ENCODE measurements around the gene ACTL10. TPM values are rescaled to one million over a fixed set of nuclear protein-coding genes. Genes with fewer than 3 reads are reported as not detected.

ACTL10 gene
- total RNA-seq, 4 donors from 2014 or later, result 2.1 to 10.2 (median 3.7) TPM

GRCh38 chr20:33656010-33656782 lies 10.5 kb upstream of the ACTL10 start:
- no peak for TF ChIP-seq POLR2A (IDR thresholded peaks at IDR 0.05)
- 91 to 99% methylated on average over 10 of the region's 10 CpGs for WGBS, 2 donors
- H3K4me3 ChIP-seq (ENCODE audit: low read depth, poor library complexity, severe bottlenecking), result no peak overlapping the region
- intact Hi-C loops (cut with DNase I; ENCODE audit: low total_unique reads), result no loop called here
- DNase-seq (ENCODE audit: low spot score in 2 of 2), result peak in 1 of 2 donors; percentile 84

GRCh38 chr20:33656783-33657703 lies 9.7 kb upstream of the ACTL10 start:
- no peak overlapping the region for H3K4me3 ChIP-seq (ENCODE audit: low read depth, poor library complexity, severe bottlenecking)
- WGBS, 2 donors, result 92 to 94% methylated on average over 15 to 16 of the region's 17 CpGs
- no peak for DNase-seq (ENCODE audit: low spot score in 2 of 2)
- TF ChIP-seq POLR2A (IDR thresholded peaks at IDR 0.05) (no peak), CTCF (IDR thresholded peaks at IDR 0.05) (no peak)
- intact Hi-C loops (cut with DNase I; ENCODE audit: low total_unique reads), result no loop called here

- 92 to 94% methylated on average over 11 to 12 of the region's 12 CpGs for WGBS, 2 donors
- DNase-seq (ENCODE audit: low spot score in 2 of 2), result peak in 1 of 2 donors; percentile 84
- TF ChIP-seq CTCF (IDR thresholded peaks at IDR 0.05) (no peak), POLR2A (IDR thresholded peaks at IDR 0.05) (no peak)
- no peak overlapping the region for H3K4me3 ChIP-seq (ENCODE audit: low read depth, poor library complexity, severe bottlenecking)
- intact Hi-C loops (cut with DNase I; ENCODE audit: low total_unique reads), result no loop called here
Measured at GRCh38 chr20:33657704-33658095, 9.0 kb upstream of the ACTL10 start.

- no peak for TF ChIP-seq CTCF (IDR thresholded peaks at IDR 0.05)
- TF ChIP-seq POLR2A (IDR thresholded peaks at IDR 0.05), result no peak
- 98% methylated on average over 6 to 7 of the region's 8 CpGs for WGBS, 2 donors
- DNase-seq (ENCODE audit: low spot score in 2 of 2), result no peak
- no peak overlapping the region for H3K4me3 ChIP-seq (ENCODE audit: low read depth, poor library complexity, severe bottlenecking)
- intact Hi-C loops (cut with DNase I; ENCODE audit: low total_unique reads), result no loop called here
Measured at GRCh38 chr20:33658510-33658909, 8.2 kb upstream of the ACTL10 start.

GRCh38 chr20:33658929-33659328 lies 7.8 kb upstream of the ACTL10 start:
- WGBS, 2 donors, result 91 to 97% methylated on average over 4 of the region's 4 CpGs
- intact Hi-C loops (cut with DNase I; ENCODE audit: low total_unique reads), result no loop called here
- no peak for TF ChIP-seq CTCF (IDR thresholded peaks at IDR 0.05)
- TF ChIP-seq POLR2A (IDR thresholded peaks at IDR 0.05), result no peak
- no peak overlapping the region for H3K4me3 ChIP-seq (ENCODE audit: low read depth, poor library complexity, severe bottlenecking)
- no peak for DNase-seq (ENCODE audit: low spot score in 2 of 2)
